ENCODE results near the gene ATXN7. TPM values are rescaled to one million over a fixed set of nuclear protein-coding genes. Genes with fewer than 3 reads are reported as not detected.

Gene ATXN7
- total RNA-seq, 4 donors from 2014 or later = 48.5 to 80.3 (median 75.2) TPM

DNA sequence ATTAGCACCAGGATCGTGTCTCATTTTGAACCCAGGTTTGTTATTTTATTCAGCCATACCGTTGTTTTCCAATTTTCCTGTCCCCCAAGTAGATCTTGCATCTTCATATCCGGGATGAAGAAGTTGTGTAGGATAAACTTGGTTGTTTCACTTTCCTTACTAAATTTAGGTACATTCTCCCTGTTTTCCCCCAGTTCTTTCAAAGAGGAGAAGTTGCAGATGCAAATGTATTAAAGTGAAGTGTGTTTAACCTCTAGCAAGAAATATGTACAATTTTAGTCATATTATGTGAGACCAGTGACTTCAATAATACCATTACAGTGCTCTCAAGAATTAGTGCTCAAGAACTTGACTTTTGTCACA, 1.3 kb downstream of the ATXN7 start:
- no peaks in the 10 kb centered on the region for H3K36me3 ChIP-seq
- DNase-seq = no peak
- TF ChIP-seq, protein P1, sequence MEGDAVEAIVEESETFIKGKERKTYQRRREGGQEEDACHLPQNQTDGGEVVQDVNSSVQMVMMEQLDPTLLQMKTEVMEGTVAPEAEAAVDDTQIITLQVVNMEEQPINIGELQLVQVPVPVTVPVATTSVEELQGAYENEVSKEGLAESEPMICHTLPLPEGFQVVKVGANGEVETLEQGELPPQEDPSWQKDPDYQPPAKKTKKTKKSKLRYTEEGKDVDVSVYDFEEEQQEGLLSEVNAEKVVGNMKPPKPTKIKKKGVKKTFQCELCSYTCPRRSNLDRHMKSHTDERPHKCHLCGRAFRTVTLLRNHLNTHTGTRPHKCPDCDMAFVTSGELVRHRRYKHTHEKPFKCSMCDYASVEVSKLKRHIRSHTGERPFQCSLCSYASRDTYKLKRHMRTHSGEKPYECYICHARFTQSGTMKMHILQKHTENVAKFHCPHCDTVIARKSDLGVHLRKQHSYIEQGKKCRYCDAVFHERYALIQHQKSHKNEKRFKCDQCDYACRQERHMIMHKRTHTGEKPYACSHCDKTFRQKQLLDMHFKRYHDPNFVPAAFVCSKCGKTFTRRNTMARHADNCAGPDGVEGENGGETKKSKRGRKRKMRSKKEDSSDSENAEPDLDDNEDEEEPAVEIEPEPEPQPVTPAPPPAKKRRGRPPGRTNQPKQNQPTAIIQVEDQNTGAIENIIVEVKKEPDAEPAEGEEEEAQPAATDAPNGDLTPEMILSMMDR (IDR thresholded peaks at IDR 0.05) = no peak
- TF ChIP-seq POLR2A (IDR thresholded peaks at IDR 0.05) = no peak
- H3K4me3 ChIP-seq = peak overlapping the region; percentile 85 to 97 (median 96)
- H3K4me1 ChIP-seq = peaks cover 0 to 8% (median 4%) of the 10 kb centered on the region in 4 donors
- H3K9me3 ChIP-seq = no peaks in the 10 kb centered on the region
- H3K27ac ChIP-seq = peak overlapping the region; percentile 87 to 92 (median 90)
- no peaks in the 10 kb centered on the region for H3K27me3 ChIP-seq

DNA sequence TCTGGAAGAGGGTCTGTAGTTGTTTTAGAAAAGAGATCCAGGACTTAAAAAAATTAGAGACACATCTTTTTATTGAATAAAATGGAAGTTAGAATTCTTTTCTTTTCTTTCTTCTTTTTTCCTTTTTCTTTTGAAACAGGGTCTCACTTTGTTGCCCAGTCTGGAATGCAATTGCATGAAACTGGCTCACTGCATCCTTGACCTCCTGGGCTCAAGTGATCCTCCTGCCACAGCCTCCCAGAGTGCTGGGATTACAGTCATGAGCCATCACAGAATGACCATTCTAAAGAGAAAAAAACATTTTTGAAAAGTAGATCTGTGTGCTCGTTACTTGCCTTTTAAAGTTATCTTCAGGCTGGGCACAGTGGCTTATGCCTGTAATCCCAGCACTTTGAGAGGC, 3.6 kb downstream of the ATXN7 start:
- no peak for DNase-seq
- H3K4me1 ChIP-seq = peaks cover 0 to 8% (median 3%) of the 10 kb centered on the region in 4 donors
- no peaks in the 10 kb centered on the region for H3K36me3 ChIP-seq
- H3K27ac ChIP-seq = no peak overlapping the region
- H3K9me3 ChIP-seq = no peaks in the 10 kb centered on the region
- H3K4me3 ChIP-seq = no peak overlapping the region
- no peaks in the 10 kb centered on the region for H3K27me3 ChIP-seq
- no peak for TF ChIP-seq POLR2A (IDR thresholded peaks at IDR 0.05)
- TF ChIP-seq, protein P1 (IDR thresholded peaks at IDR 0.05) = no peak

DNA sequence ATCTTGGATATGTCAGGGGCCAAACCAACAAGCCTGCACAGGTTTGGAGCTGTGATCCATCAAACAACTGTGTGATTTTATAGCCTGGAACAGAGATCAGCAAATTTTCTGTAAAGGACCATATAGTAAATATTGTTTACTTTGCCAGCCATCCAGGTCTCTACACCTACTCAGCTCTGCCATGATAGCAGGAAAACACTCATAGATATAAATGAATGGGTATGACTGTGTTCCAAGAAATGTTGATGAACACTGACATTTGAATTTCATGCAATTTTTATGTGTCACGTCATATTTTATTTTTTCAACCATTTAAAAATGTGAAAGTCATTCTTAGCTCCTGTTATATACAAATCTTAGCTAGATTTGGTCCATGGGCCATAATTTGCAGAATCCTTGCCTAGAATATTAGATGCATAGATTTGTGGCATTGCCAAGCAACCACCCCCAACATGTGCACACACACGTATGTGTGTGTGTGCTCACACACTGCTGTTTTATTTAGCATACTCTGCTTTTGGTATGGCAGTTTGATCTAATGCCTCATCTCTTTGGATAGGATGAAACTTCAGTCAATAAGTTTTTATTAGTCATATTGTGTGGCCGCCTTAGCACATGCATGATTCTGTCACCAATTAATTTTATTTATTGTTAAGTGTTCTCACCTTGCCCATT, 6.4 kb downstream of the ATXN7 start:
- DNase-seq = no peak
- TF ChIP-seq POLR2A (IDR thresholded peaks at IDR 0.05) = no peak
- TF ChIP-seq, protein P1 (IDR thresholded peaks at IDR 0.05) = no peak
- Histone ChIP-seq H3K4me1 (peaks cover 0 to 3% (median 0%) of the 10 kb centered on the region in 4 donors), H3K9me3 (no peaks in the 10 kb centered on the region), H3K4me3 (no peak overlapping the region), H3K36me3 (no peaks in the 10 kb centered on the region), H3K27ac (no peak overlapping the region), H3K27me3 (no peaks in the 10 kb centered on the region)

DNA sequence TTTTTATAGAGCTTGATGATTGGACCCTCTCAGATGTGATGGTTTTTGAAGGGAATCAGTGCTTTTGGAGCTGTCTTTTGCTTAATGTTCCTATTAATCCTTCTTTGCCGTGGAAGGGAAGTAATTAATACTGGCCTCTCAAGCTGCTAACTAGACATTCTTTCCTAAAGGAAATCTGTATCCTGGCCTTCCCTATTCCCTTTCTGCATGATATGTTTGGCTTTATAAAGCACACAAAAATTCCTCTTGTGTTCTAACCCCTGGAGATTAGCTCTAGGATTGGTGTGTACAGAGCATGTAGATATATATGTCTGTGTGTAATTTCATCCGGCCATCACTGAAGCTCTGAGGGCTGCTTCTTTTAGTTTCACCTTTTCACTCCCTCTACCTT, 6.9 kb downstream of the ATXN7 start:
- TF ChIP-seq POLR2A (IDR thresholded peaks at IDR 0.05) = no peak
- TF ChIP-seq, protein P1 (IDR thresholded peaks at IDR 0.05) = no peak
- H3K9me3 ChIP-seq = no peaks in the 10 kb centered on the region
- H3K36me3 ChIP-seq = no peaks in the 10 kb centered on the region
- no peak overlapping the region for H3K27ac ChIP-seq
- H3K4me1 ChIP-seq = no peaks in the 10 kb centered on the region
- no peaks in the 10 kb centered on the region for H3K27me3 ChIP-seq
- no peak overlapping the region for H3K4me3 ChIP-seq
- DNase-seq = no peak

DNA sequence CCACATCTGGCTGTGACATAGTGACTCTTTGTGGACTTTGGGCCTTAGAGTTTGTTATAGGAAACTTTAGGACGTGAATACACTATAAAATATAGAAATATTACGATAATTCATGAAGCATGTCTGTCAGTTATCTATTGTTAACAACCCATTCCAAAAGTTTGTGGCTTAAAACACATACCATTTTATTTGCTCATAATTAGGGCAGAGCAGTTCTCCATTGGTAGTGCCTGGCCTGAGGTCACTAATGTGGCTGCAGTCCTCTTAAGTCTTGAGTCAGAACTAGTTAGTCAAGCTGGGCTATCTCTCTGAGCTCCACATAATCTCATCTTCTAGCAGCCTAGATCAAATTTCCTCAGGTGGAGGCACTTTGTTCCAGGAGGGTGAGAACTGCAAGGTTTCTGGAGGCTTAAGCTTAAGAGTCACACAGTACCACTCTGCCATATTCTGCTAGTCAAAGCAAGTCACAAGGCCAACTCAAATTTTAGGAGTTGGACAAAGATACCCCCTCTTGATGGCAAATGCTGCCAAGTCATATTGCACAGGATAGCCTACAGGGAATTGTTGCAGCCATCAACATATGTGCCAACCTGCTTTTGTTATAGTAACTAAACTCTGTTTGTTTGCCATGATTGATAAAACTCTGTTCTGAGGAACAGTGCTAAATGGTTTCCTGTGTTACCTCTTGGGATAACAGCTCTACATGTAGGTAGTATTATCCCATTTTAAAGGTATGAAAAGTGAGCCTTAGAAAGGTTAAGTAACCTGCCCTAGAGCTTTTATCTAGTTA, 8.7 kb downstream of the ATXN7 start:
- peaks cover 0 to 2% (median 0%) of the 10 kb centered on the region in 4 donors for H3K4me1 ChIP-seq
- H3K27ac ChIP-seq = no peak overlapping the region
- no peak overlapping the region for H3K4me3 ChIP-seq
- H3K27me3 ChIP-seq = no peaks in the 10 kb centered on the region
- H3K9me3 ChIP-seq = no peaks in the 10 kb centered on the region
- no peaks in the 10 kb centered on the region for H3K36me3 ChIP-seq
- no peak for DNase-seq
- TF ChIP-seq, protein P1 (IDR thresholded peaks at IDR 0.05) = no peak
- TF ChIP-seq POLR2A (IDR thresholded peaks at IDR 0.05) = no peak

Measured in Peyer's patch (tissue), 4 donors.